Caco-2 (cell line): ENCODE data around the gene XIRP1. TPM values are rescaled to one million over a fixed set of nuclear protein-coding genes. Genes with fewer than 3 reads are reported as not detected.

Experiments used
- BruUV-seq: library from RNA; stranded (reverse); fragments of 400-500 nt; replicated peaks from 2 replicates; lab custom pipeline; 2021; lab: Mats Ljungman, UMichigan
- CTCF ChIA-PET: fragments of 300-600 bp; sonication (Branson Sonifier 250); formaldehyde crosslinking; loops from one replicate; lab custom pipeline; 2022; ENCODE audit warnings: antibody characterized with exemption; lab: Charles Lee
- POLR2A ChIA-PET: fragments of 300-600 bp; sonication (Branson Sonifier 250); formaldehyde crosslinking; loops from one replicate; lab custom pipeline; 2022; ENCODE audit warnings: antibody characterized with exemption; lab: Charles Lee
- DNase-seq, 2 experiments: peaks; one replicate each; pipeline versions ENCODE4 v3.0.0 to v3.0.0-alpha.2; 2020 to 2022
- H3K27me3 ChIP-seq: replicated peaks from 2 replicates; pipeline ENCODE4 v1.6.0; 2011; ENCODE audit warnings: low read length; ENCODE audit not compliant: control insufficient read depth, insufficient read depth
- H3K36me3 ChIP-seq: 2 replicates; pipeline ENCODE4 v1.5.1; 2011; ENCODE audit warnings: low read length; ENCODE audit not compliant: control insufficient read depth, insufficient read depth
- H3K4me1 ChIP-seq: fragments of 250-450 bp; sonication (Bioruptor Pico); 2 replicates; pipeline ENCODE4 v1.5.1; 2020; ENCODE audit warnings: mild to moderate bottlenecking
- H3K4me3 ChIP-seq: 2 replicates; pipeline ENCODE4 v1.5.1; 2011; ENCODE audit warnings: low read depth, mild to moderate bottlenecking, control low read depth, low read length
- H3K9me3 ChIP-seq: fragments of 250-450 bp; sonication (Bioruptor Pico); 2 replicates; pipeline ENCODE4 v1.5.1; 2020; ENCODE audit warnings: mild to moderate bottlenecking, moderate library complexity
- H3K27ac Mint-ChIP-seq: one replicate; pipeline ENCODE4 v1.8.0; 2022; ENCODE audit warnings: mixed read lengths; ENCODE audit not compliant: unreplicated experiment
- H3K27me3 Mint-ChIP-seq: one replicate; pipeline ENCODE4 v1.8.0; 2022; ENCODE audit warnings: mixed read lengths; ENCODE audit not compliant: insufficient read depth, unreplicated experiment
- H3K36me3 Mint-ChIP-seq: one replicate; pipeline ENCODE4 v1.8.0; 2022; ENCODE audit warnings: mild to moderate bottlenecking, mixed read lengths; ENCODE audit not compliant: insufficient read depth, unreplicated experiment
- H3K4me1 Mint-ChIP-seq: one replicate; pipeline ENCODE4 v1.8.0; 2022; ENCODE audit warnings: low read depth, mixed read lengths; ENCODE audit not compliant: unreplicated experiment
- H3K4me3 Mint-ChIP-seq: one replicate; pipeline ENCODE4 v1.8.0; 2022; ENCODE audit warnings: mild to moderate bottlenecking, moderate library complexity, mixed read lengths; ENCODE audit not compliant: unreplicated experiment
- H3K9me3 Mint-ChIP-seq: one replicate; pipeline ENCODE4 v1.8.0; 2022; ENCODE audit warnings: mixed read lengths; ENCODE audit not compliant: unreplicated experiment
- CTCF ChIP-seq, 2 experiments: fragments of 200-600 bp in 1 of 2; IDR thresholded peaks; 1 replicate in 1 of 2; 2 replicates in 1 of 2; pipeline versions ENCODE4 v1.5.1 to v1.8.0; 2011 to 2022; ENCODE audit warnings: antibody characterized with exemption in 1 of 2, control low read depth in 1 of 2, inconsistent platforms in 1 of 2, low read depth in 1 of 2, low read length in 1 of 2, mild to moderate bottlenecking in 1 of 2, moderate library complexity in 1 of 2; ENCODE audit not compliant: insufficient read depth in 1 of 2, severe bottlenecking in 1 of 2, unreplicated experiment in 1 of 2
- intact Hi-C: fragments of 100-400 bp; cut with micrococcal nuclease; formaldehyde crosslinking; loops from one replicate; pipeline ENCODE4 v1.10.0; 2022; ENCODE audit not compliant: unreplicated experiment
- total RNA-seq: library from RNA; stranded (reverse); gene quantifications from 2 replicates; pipeline ENCODE4 v1.2.3, GENCODE V29; 2022

The XIRP1 gene
- total RNA-seq, 1 experiment from 2014 or later, result not detected

- no peaks in the 10 kb centered on the region for H3K9me3 ChIP-seq
- CTCF ChIA-PET, result interaction anchor here (0.7 to 1.5 kb wide), 2 partner anchors 18 to 130 kb away, joined by 3 read pairs; no protein-coding TSS in a partner anchor
- peaks cover 7% of the 10 kb centered on the region for H3K4me1 Mint-ChIP-seq
- H3K4me1 ChIP-seq, result peaks cover 14% of the 10 kb centered on the region
- H3K27me3 Mint-ChIP-seq, result no peaks in the 10 kb centered on the region
- DNase-seq, result no peak
- no peaks in the 10 kb centered on the region for H3K27me3 ChIP-seq
- intact Hi-C loops, result no loop called here
- no peak overlapping the region for H3K4me3 Mint-ChIP-seq
- H3K36me3 ChIP-seq, result no peaks in the 10 kb centered on the region
- no peak for TF ChIP-seq CTCF (IDR thresholded peaks at IDR 0.05; ENCODE audit: insufficient read depth in 1 of 2, low read depth in 1 of 2, low read length in 1 of 2, severe bottlenecking in 1 of 2, unreplicated experiment in 1 of 2)
- H3K4me3 ChIP-seq, result no peak overlapping the region
- no peak overlapping the region for H3K27ac Mint-ChIP-seq
- POLR2A ChIA-PET, result no interaction called here
- peaks cover 7% of the 10 kb centered on the region for H3K9me3 Mint-ChIP-seq
- BruUV-seq, result no TSS peak
- H3K36me3 Mint-ChIP-seq, result peaks cover 8% of the 10 kb centered on the region
Observed at GRCh38 chr3:39158148-39158715, 34.2 kb downstream of the XIRP1 start.

- no peaks in the 10 kb centered on the region for H3K9me3 Mint-ChIP-seq
- DNase-seq, result no peak
- CTCF ChIA-PET, result interaction anchor here (1.5 kb wide), 1 partner anchor 131 kb away, joined by 3 read pairs; no protein-coding TSS in a partner anchor
- no peaks in the 10 kb centered on the region for H3K27me3 Mint-ChIP-seq
- Histone ChIP-seq H3K27me3 (no peaks in the 10 kb centered on the region), H3K36me3 (no peaks in the 10 kb centered on the region), H3K9me3 (no peaks in the 10 kb centered on the region), H3K4me3 (no peak overlapping the region), H3K4me1 (peaks cover 14% of the 10 kb centered on the region)
- peaks cover 13% of the 10 kb centered on the region for H3K36me3 Mint-ChIP-seq
- TF ChIP-seq CTCF (IDR thresholded peaks at IDR 0.05; ENCODE audit: insufficient read depth in 1 of 2, low read depth in 1 of 2, low read length in 1 of 2, severe bottlenecking in 1 of 2, unreplicated experiment in 1 of 2), result no peak
- peaks cover 10% of the 10 kb centered on the region for H3K4me1 Mint-ChIP-seq
- BruUV-seq, result no TSS peak
- intact Hi-C loops, result no loop called here
- POLR2A ChIA-PET, result no interaction called here
- H3K27ac Mint-ChIP-seq, result no peak overlapping the region
- no peak overlapping the region for H3K4me3 Mint-ChIP-seq
Observed at GRCh38 chr3:39157359-39157758, 35.0 kb downstream of the XIRP1 start.

GRCh38 chr3:39156421-39156820 lies 36.0 kb downstream of the XIRP1 start:
- Histone ChIP-seq H3K36me3 (no peaks in the 10 kb centered on the region), H3K4me3 (no peak overlapping the region), H3K27me3 (no peaks in the 10 kb centered on the region), H3K4me1 (peaks cover 21% of the 10 kb centered on the region), H3K9me3 (no peaks in the 10 kb centered on the region)
- Mint-ChIP-seq H3K4me1 (peaks cover 18% of the 10 kb centered on the region), H3K27me3 (no peaks in the 10 kb centered on the region), H3K36me3 (peaks cover 23% of the 10 kb centered on the region), H3K27ac (no peak overlapping the region), H3K9me3 (no peaks in the 10 kb centered on the region), H3K4me3 (no peak overlapping the region)
- no TSS peak for BruUV-seq
- ChIA-PET CTCF (no interaction called here), POLR2A (no interaction called here)
- TF ChIP-seq CTCF (IDR thresholded peaks at IDR 0.05; ENCODE audit: insufficient read depth in 1 of 2, low read depth in 1 of 2, low read length in 1 of 2, severe bottlenecking in 1 of 2, unreplicated experiment in 1 of 2), result no peak
- intact Hi-C loops, result no loop called here
- no peak for DNase-seq
